ENCODE results near the gene CCDC150. TPM values are rescaled to one million over a fixed set of nuclear protein-coding genes. Genes with fewer than 3 reads are reported as not detected.

CCDC150 gene
- total and polyA plus RNA-seq, 9 of the 15 experiments (the other 6 are each of a cell fraction or from before 2014, with no cell fraction given): 4.4 to 23.1 (median 11.3) TPM

DNA sequence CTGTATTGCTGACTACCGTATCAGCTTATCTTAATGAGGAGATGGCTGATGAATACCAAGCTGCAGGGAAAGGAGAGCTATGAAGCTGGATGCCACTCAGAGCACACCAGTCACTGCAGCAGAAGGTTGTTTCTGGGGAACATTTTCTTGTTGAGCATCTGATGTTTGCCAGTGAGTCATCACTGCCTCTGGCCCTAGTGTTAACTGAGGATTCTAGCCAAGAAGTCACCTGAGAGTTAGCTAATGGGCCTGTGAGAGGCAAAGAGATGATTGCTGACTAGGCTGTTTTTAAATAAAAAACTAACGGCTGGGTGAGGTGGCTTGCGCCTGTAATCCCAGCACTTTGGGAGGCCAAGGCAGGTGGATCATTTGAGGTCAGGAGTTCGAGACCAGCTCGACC is 37.9 kb downstream of the CCDC150 start:
- no peaks in the 10 kb centered on the region for H3K79me2 ChIP-seq (ENCODE audit: control insufficient read depth, insufficient read depth, low read length)
- no TSS peak for BruUV-seq (replicated peaks)
- H3K9me3 ChIP-seq (replicated peaks; ENCODE audit: control insufficient read depth, insufficient read depth, low read depth, low read length): no peaks in the 10 kb centered on the region
- ATAC-seq (no peak), FAIRE-seq (no peak), DNase-seq (ENCODE audit: extremely low read depth in 1 of 4, low spot score in 3 of 4) (no peak)
- ChIA-PET CTCF (ENCODE audit: low intra/inter-chr PET ratio) (no interaction called here), POLR2A (interaction anchor here (1.3 kb wide), 1 partner anchor 10 kb away, joined by 3 read pairs; no protein-coding TSS in a partner anchor)
- WGBS (ENCODE audit: insufficient coverage, low coverage, missing lambda C conversion rate): 80% methylated on average over 5 of the region's 5 CpGs
- no peak overlapping the region for H3K4me2 ChIP-seq (ENCODE audit: insufficient read depth, low read length)
- H3K27me3 ChIP-seq (ENCODE audit: control insufficient read depth in 2 of 2, insufficient read depth in 2 of 2, low read length in 2 of 2): no peaks in the 10 kb centered on the region
- no peaks in the 10 kb centered on the region; a peak in 1 of 5 replicates for H3K4me1 ChIP-seq (replicated peaks in 1 of 2; ENCODE audit: control insufficient read depth in 2 of 2, insufficient read depth in 2 of 2, low read length in 2 of 2)
- H3K36me3 ChIP-seq (ENCODE audit: control insufficient read depth, insufficient read depth, low read length): peaks cover 4% of the 10 kb centered on the region; the same call in 2 of the 3 replicates
- in situ Hi-C loops (cut with MboI): no loop called here
- H4K20me1 ChIP-seq (replicated peaks; ENCODE audit: control insufficient read depth, insufficient read depth, low read length): no peaks in the 10 kb centered on the region
- H3K9ac ChIP-seq (ENCODE audit: insufficient read depth in 1 of 2, low read depth in 2 of 2, low read length in 2 of 2): no peak overlapping the region
- no peaks in the 10 kb centered on the region for H3K9me1 ChIP-seq (ENCODE audit: control insufficient read depth, insufficient read depth, low read length)
- H3K27ac ChIP-seq (ENCODE audit: extremely low read depth, low read depth, low read length): no peak overlapping the region
- no peak for TF ChIP-seq ZNF668 (CRISPR knock-in tag; IDR thresholded peaks at IDR 0.05)
- TF ChIP-seq MAFF (IDR thresholded peaks at IDR 0.05; ENCODE audit: low read length): peak; percentile 56
- peak; percentile 63; the same call in 1 of the 2 replicates for TF ChIP-seq MAFG (tag; conservative IDR thresholded peaks at IDR 0.05)
- no peak for TF ChIP-seq MTF1 (CRISPR knock-in tag; IDR thresholded peaks at IDR 0.05; ENCODE audit: borderline replicate concordance)
- peak; percentile 81 for TF ChIP-seq C11orf30 (IDR thresholded peaks at IDR 0.05; ENCODE audit: low read depth)
- TF ChIP-seq MAFK (IDR thresholded peaks at IDR 0.05; ENCODE audit: low read length): peak; percentile 76
- no peak for TF ChIP-seq CLOCK (CRISPR knock-in tag; IDR thresholded peaks at IDR 0.05; ENCODE audit: borderline replicate concordance)
- no peak for TF ChIP-seq NRF1 (conservative IDR thresholded peaks at IDR 0.05 in 1 of 2, IDR thresholded peaks at IDR 0.05 in 1 of 2)
- TF ChIP-seq ZNF316 (IDR thresholded peaks at IDR 0.05): peak; percentile 77
- no peak overlapping the region for H2AFZ ChIP-seq (ENCODE audit: low read depth, low read length)
- intact Hi-C loops (cut with micrococcal nuclease): no loop called here
- no peak overlapping the region for H3K4me3 ChIP-seq

Measured in K562 (cell line).